GM12878 (cell line): ENCODE measurements around the gene SCN10A. TPM values are rescaled to one million over a fixed set of nuclear protein-coding genes. Genes with fewer than 3 reads are reported as not detected.

ENCODE experiments used
- ATAC-seq: fragments of 200-7000 bp; cut with Tn5 transposase; 3 replicates; pipeline ENCODE4 v1.9.1; 2020; ENCODE audit warnings: mild to moderate bottlenecking, moderate library complexity
- BruUV-seq: library from RNA; stranded (reverse); fragments of 400-500 nt; replicated peaks from 2 replicates; lab custom pipeline; 2021; lab: Mats Ljungman, UMichigan
- CTCF ChIA-PET: fragments of 300-600 bp; sonication (Branson Sonifier 250); formaldehyde crosslinking; extraction: SDS; loops from one replicate; lab custom pipeline; 2021; ENCODE audit warnings: inconsistent platforms; lab: Yijun Ruan, JAX
- POLR2A ChIA-PET: fragments of 350-600 bp; formaldehyde crosslinking; extraction: SDS; loops from one replicate; lab custom pipeline; 2021; ENCODE audit warnings: inconsistent platforms; lab: Charles Lee
- RAD21 ChIA-PET: fragments of 300-600 bp; sonication (Branson Sonifier 250); formaldehyde crosslinking; loops from one replicate; lab custom pipeline; 2023; ENCODE audit warnings: antibody characterized with exemption; ENCODE audit not compliant: unreplicated experiment; lab: Charles Lee
- SMC1A ChIA-PET: fragments of 300-600 bp; sonication (Branson Sonifier 250); formaldehyde crosslinking; loops from one replicate; lab custom pipeline; 2023; ENCODE audit not compliant: unreplicated experiment, uncharacterized antibody; lab: Charles Lee
- DNase-seq: peaks from one replicate; pipeline ENCODE4 v3.0.0-alpha.2; 2011; ENCODE audit warnings: low read depth, low spot score
- FAIRE-seq: peaks from 3 replicates; lab custom pipeline; 2011; peaks lifted over from hg19 to GRCh38; lab: Jason Lieb, UNC
- H2AFZ ChIP-seq: 2 replicates; pipeline ENCODE4 v1.6.0; 2011; ENCODE audit warnings: low read depth, low read length, control low read depth; ENCODE audit not compliant: control insufficient read depth
- H3K27ac ChIP-seq: 2 replicates; pipeline ENCODE4 v1.5.1; 2011; ENCODE audit warnings: control low read depth; ENCODE audit not compliant: control insufficient read depth, insufficient read depth
- H3K27me3 ChIP-seq, 2 experiments: replicated peaks in 1 of 2; 2 replicates each; pipeline versions ENCODE4 v1.6.0 to v1.6.1; 2011; ENCODE audit warnings: low read length in 1 of 2; ENCODE audit not compliant: control insufficient read depth in 2 of 2, insufficient read depth in 2 of 2
- H3K36me3 ChIP-seq, 2 experiments: 2 replicates each; pipeline ENCODE4 v1.5.1; 2011; ENCODE audit warnings: low read length in 1 of 2; ENCODE audit not compliant: control insufficient read depth in 2 of 2, insufficient read depth in 2 of 2
- H3K4me1 ChIP-seq: 2 replicates; pipeline ENCODE4 v1.6.1; 2011; ENCODE audit warnings: mild to moderate bottlenecking, low read length, moderate library complexity, mixed read lengths; ENCODE audit not compliant: control insufficient read depth, insufficient read depth
- H3K4me2 ChIP-seq: 2 replicates; pipeline ENCODE4 v1.6.0; 2011; ENCODE audit warnings: control low read depth; ENCODE audit not compliant: control insufficient read depth, insufficient read depth
- H3K4me3 ChIP-seq: fragments of 200-600 bp; sonication (generic); 2 replicates; pipeline ENCODE4 v1.5.1; 2016
- H3K79me2 ChIP-seq: 2 replicates; pipeline ENCODE4 v1.6.0; 2011; ENCODE audit warnings: low read length; ENCODE audit not compliant: control insufficient read depth, insufficient read depth
- H3K9ac ChIP-seq: 2 replicates; pipeline ENCODE4 v1.8.0; 2011; ENCODE audit warnings: low read length, control low read depth, mixed read lengths; ENCODE audit not compliant: control insufficient read depth, insufficient read depth
- H3K9me3 ChIP-seq: replicated peaks from 3 replicates; pipeline ENCODE4 v1.5.1; 2011; ENCODE audit warnings: mild to moderate bottlenecking, low read length; ENCODE audit not compliant: control insufficient read depth, insufficient read depth
- H4K20me1 ChIP-seq: 2 replicates; pipeline ENCODE4 v1.6.0; 2011; ENCODE audit not compliant: control insufficient read depth, insufficient read depth
- HDAC6 ChIP-seq: fragments of 200-600 bp; sonication (generic); IDR thresholded peaks from one replicate; pipeline ENCODE4 v1.8.0; 2017; ENCODE audit warnings: antibody characterized with exemption; ENCODE audit not compliant: unreplicated experiment
- IRF5 ChIP-seq: fragments of 450-650 bp; IDR thresholded peaks from 2 replicates; pipeline ENCODE4 v1.6.1; 2017; ENCODE audit warnings: borderline replicate concordance
- MLLT1 ChIP-seq: fragments of 450-650 bp; IDR thresholded peaks from 2 replicates; pipeline ENCODE4 v1.6.1; 2016; ENCODE audit warnings: mild to moderate bottlenecking
- PRDM15 ChIP-seq: fragments of 450-650 bp; formaldehyde crosslinking; IDR thresholded peaks from 2 replicates; pipeline ENCODE4 v1.4.0; 2020; ENCODE audit warnings: mild to moderate bottlenecking, moderate library complexity
- RAD51 ChIP-seq: fragments of 450-650 bp; IDR thresholded peaks from 2 replicates; pipeline ENCODE4 v1.6.1; 2016; ENCODE audit warnings: moderate library complexity, mild to moderate bottlenecking, inconsistent platforms
- REST ChIP-seq: IDR thresholded peaks from 2 replicates; pipeline ENCODE4 v1.6.1; 2012; ENCODE audit warnings: mild to moderate bottlenecking, low read depth, low read length
- TARDBP ChIP-seq: IDR thresholded peaks from 2 replicates; pipeline ENCODE4 v1.6.1; 2016; ENCODE audit warnings: borderline replicate concordance
- ZZZ3 ChIP-seq: IDR thresholded peaks from 2 replicates; pipeline ENCODE4 v1.6.1; 2011; ENCODE audit warnings: low read depth; ENCODE audit not compliant: control insufficient read depth, insufficient read length
- WGBS: methylation state at CpG from one replicate; pipeline ENCODE4 v1.1.6; 2016; ENCODE audit warnings: low lambda C conversion rate; ENCODE audit not compliant: insufficient replicate concordance, insufficient coverage; ENCODE audit errors: missing lambda C conversion rate; 5-methylcytosine and 5-hydroxymethylcytosine counted together
- in situ Hi-C: fragments of 300-500 bp; cut with MboI; formaldehyde crosslinking; loops from 9 replicates; pipeline ENCODE4 v1.14.3; 2018; ENCODE audit warnings: mixed read lengths
- intact Hi-C: fragments of 100-400 bp; cut with micrococcal nuclease; formaldehyde crosslinking; loops from one replicate; pipeline ENCODE4 v1.14.2; 2022; ENCODE audit not compliant: unreplicated experiment
- polyA plus RNA-seq, 11 experiments: library from polyadenylated mRNA; depleted of rRNA in 4 of 11; unstranded in 6 of 11; stranded (reverse) in 5 of 11; fragments of >200 nt; fragmentation: Nextera tagmentation in 4 of 11; fragmentation: Illumina TruSeq in 1 of 11; extraction: Ambion mirVana in 4 of 11; extraction: Trizol in 1 of 11; gene quantifications; 1 replicate in 1 of 11; 2 replicates in 10 of 11; pipeline versions ENCODE4 v1.2.1 to v1.2.3, GENCODE V29; 2011 to 2016; ENCODE audit warnings: inconsistent platforms in 2 of 11, missing spikeins in 2 of 11, low read depth in 1 of 11
- total RNA-seq, 4 experiments: library from RNA; depleted of rRNA in 3 of 4; stranded (reverse); fragments of >200 nt in 3 of 4; fragmentation: Illumina TruSeq in 1 of 4; extraction: Trizol in 1 of 4; gene quantifications; 2 replicates each; pipeline versions ENCODE4 v1.2.1 to v1.2.3, GENCODE V29; 2013 to 2021

SCN10A gene
- total and polyA plus RNA-seq, 10 of the 15 experiments (the other 5 are each of a cell fraction or from before 2014, with no cell fraction given), result not detected

- H2AFZ ChIP-seq, result no peak overlapping the region
- H4K20me1 ChIP-seq, result no peaks in the 10 kb centered on the region
- RAD21 ChIA-PET, result interaction anchor here (0.5 kb wide), 1 partner anchor 653 kb away, joined by 3 read pairs; no protein-coding TSS in a partner anchor
- H3K79me2 ChIP-seq, result no peaks in the 10 kb centered on the region
- DNase-seq, result no peak
- intact Hi-C loops, result no loop called here
- POLR2A ChIA-PET, result interaction anchor here (0.5 kb wide), 1 partner anchor 1046 kb away, joined by 3 read pairs; no protein-coding TSS in a partner anchor
- no peaks in the 10 kb centered on the region for H3K9me3 ChIP-seq
- SMC1A ChIA-PET, result no interaction called here
- no peak overlapping the region for H3K4me3 ChIP-seq
- no peaks in the 10 kb centered on the region; a peak in 1 of 4 replicates for H3K27me3 ChIP-seq
- BruUV-seq, result no TSS peak
- ATAC-seq, result no peak
- WGBS, result 5% methylated on average over 1 of the region's 1 CpG
- TF ChIP-seq REST (no peak), IRF5 (no peak), MLLT1 (no peak), PRDM15 (CRISPR knock-in tag) (no peak), ZZZ3 (no peak), HDAC6 (no peak), RAD51 (no peak), TARDBP (no peak)
- TF ChIP-seq, all 136 proteins: peak for 0
- CTCF ChIA-PET, result interaction anchor here (0.7 to 1.7 kb wide), 3 partner anchors 149 to 225 kb away, joined by 3 to 5 read pairs (median 4); no protein-coding TSS in a partner anchor
- in situ Hi-C loops, result no loop called here
- H3K27ac ChIP-seq, result no peak overlapping the region
- no peaks in the 10 kb centered on the region for H3K36me3 ChIP-seq
- no peaks in the 10 kb centered on the region for H3K4me1 ChIP-seq
- no peak overlapping the region for H3K4me2 ChIP-seq
- FAIRE-seq, result no peak
- no peak overlapping the region for H3K9ac ChIP-seq
These were observed 11.0 kb downstream of the SCN10A start for GRCh38 chr3:38805004-38805403.
